GM19328 (cell line): ENCODE data around the gene UGT1A5.

Experiments
- ATAC-seq: cut with Tn5 transposase; IDR thresholded peaks from one replicate; pipeline ENCODE4 v1.9.1; 2021; ENCODE audit warnings: mild to moderate bottlenecking, moderate library complexity; ENCODE audit not compliant: unreplicated experiment

Gene UGT1A5

GRCh38 chr2:233775414-233775813, 62.7 kb downstream of the UGT1A5 start:
- no peak for ATAC-seq

- ATAC-seq = no peak
Measured at GRCh38 chr2:233778030-233778429, 65.3 kb downstream of the UGT1A5 start, which contains the start of gene MROH2A. Gene MROH2A (plus strand): TSS chr2:233778330. CDS start chr2:233779359, 1,029 bp downstream.

GRCh38 chr2:233779722-233780121, 67.0 kb downstream of the UGT1A5 start:
- no peak for ATAC-seq

- ATAC-seq = no peak
Measured at GRCh38 chr2:233780771-233781170, 68.1 kb downstream of the UGT1A5 start.

- ATAC-seq = no peak
Measured at GRCh38 chr2:233789554-233789953, 76.8 kb downstream of the UGT1A5 start.

- ATAC-seq = no peak
Measured at GRCh38 chr2:233791151-233791882, 78.6 kb downstream of the UGT1A5 start.

- ATAC-seq = no peak
Measured at GRCh38 chr2:233791883-233792329, 79.2 kb downstream of the UGT1A5 start.

GRCh38 chr2:233792720-233793119, 80.0 kb downstream of the UGT1A5 start:
- ATAC-seq = no peak

GRCh38 chr2:233793465-233794127, 80.9 kb downstream of the UGT1A5 start:
- no peak for ATAC-seq

- ATAC-seq = no peak
Measured at GRCh38 chr2:233794128-233794658, 81.5 kb downstream of the UGT1A5 start.

- ATAC-seq = no peak
Measured at GRCh38 chr2:233795735-233796171, 83.0 kb downstream of the UGT1A5 start.

- ATAC-seq = no peak
Measured at GRCh38 chr2:233796254-233796653, 83.5 kb downstream of the UGT1A5 start.

GRCh38 chr2:233798335-233799086, 85.8 kb downstream of the UGT1A5 start:
- ATAC-seq = no peak

- ATAC-seq = no peak
Measured at GRCh38 chr2:233799087-233799665, 86.5 kb downstream of the UGT1A5 start.

- ATAC-seq = no peak
Measured at GRCh38 chr2:233799716-233800115, 87.0 kb downstream of the UGT1A5 start.

GRCh38 chr2:233800208-233800607, 87.5 kb downstream of the UGT1A5 start:
- ATAC-seq = no peak

GRCh38 chr2:233801357-233802131, 88.8 kb downstream of the UGT1A5 start:
- no peak for ATAC-seq

- ATAC-seq = no peak
Measured at GRCh38 chr2:233802132-233802815, 89.6 kb downstream of the UGT1A5 start.

GRCh38 chr2:233803292-233803911, 90.7 kb downstream of the UGT1A5 start:
- ATAC-seq = no peak
